HG02571 (cell line): ENCODE results near the gene TMEM129.
A peak's percentile ranks its signal among the peaks of the same experiment; 100 is the strongest.

Experiments
- ATAC-seq: cut with Tn5 transposase; IDR thresholded peaks from one replicate; pipeline ENCODE4 v1.9.1; 2021; ENCODE audit warnings: mild to moderate bottlenecking, moderate library complexity; ENCODE audit not compliant: unreplicated experiment

Gene TMEM129

GRCh38 chr4:1721003-1721665 lies at the start of gene TMEM129, which contains the start of gene TACC3:
TMEM129 (minus strand) TSS chr4:1721323; CDS start chr4:1720837, 486 bp downstream.
TACC3 (plus strand) TSS chr4:1721521; CDS start chr4:1723422, 1,901 bp downstream.
- ATAC-seq, result peak; percentile 76

- no peak for ATAC-seq
Measured at GRCh38 chr4:1770791-1771231, 49.7 kb upstream of the TMEM129 start.

GRCh38 chr4:1770245-1770644 lies 49.1 kb upstream of the TMEM129 start:
- no peak for ATAC-seq

GRCh38 chr4:1769692-1770091 lies 48.6 kb upstream of the TMEM129 start:
- ATAC-seq, result no peak

- no peak for ATAC-seq
Measured at GRCh38 chr4:1768367-1769034, 47.4 kb upstream of the TMEM129 start.

- ATAC-seq, result no peak
Measured at GRCh38 chr4:1767770-1768366, 46.7 kb upstream of the TMEM129 start.

- no peak for ATAC-seq
Measured at GRCh38 chr4:1767061-1767769, 46.1 kb upstream of the TMEM129 start.

- ATAC-seq, result no peak
Measured at GRCh38 chr4:1766106-1767060, 45.3 kb upstream of the TMEM129 start.

- ATAC-seq, result no peak
Measured at GRCh38 chr4:1765409-1766072, 44.4 kb upstream of the TMEM129 start.

GRCh38 chr4:1764670-1765069 lies 43.5 kb upstream of the TMEM129 start:
- no peak for ATAC-seq

- no peak for ATAC-seq
Measured at GRCh38 chr4:1763550-1764080, 42.5 kb upstream of the TMEM129 start.

- ATAC-seq, result no peak
Measured at GRCh38 chr4:1763070-1763549, 42.0 kb upstream of the TMEM129 start.

GRCh38 chr4:1762264-1763010 lies 41.3 kb upstream of the TMEM129 start:
- ATAC-seq, result no peak

- no peak for ATAC-seq
Measured at GRCh38 chr4:1761130-1761689, 40.1 kb upstream of the TMEM129 start.

GRCh38 chr4:1760521-1761071 lies 39.5 kb upstream of the TMEM129 start:
- no peak for ATAC-seq

GRCh38 chr4:1759818-1760223 lies 38.7 kb upstream of the TMEM129 start:
- no peak for ATAC-seq

- no peak for ATAC-seq
Measured at GRCh38 chr4:1759170-1759817, 38.2 kb upstream of the TMEM129 start.
